K562 (cell line): Measurements from ENCODE around the gene HOTAIR. TPM values are rescaled to one million over a fixed set of nuclear protein-coding genes. Genes with fewer than 3 reads are reported as not detected.
A peak's percentile ranks its signal among the peaks of the same experiment; 100 is the strongest.

Experiments
- ARHGAP35 ChIP-seq: fragments of 450-650 bp; IDR thresholded peaks from 2 replicates; pipeline ENCODE4 v1.6.1; 2018; ENCODE audit not compliant: partially characterized antibody
- CBX2 ChIP-seq: fragments of 200-600 bp; sonication (generic); IDR thresholded peaks from one replicate; pipeline ENCODE4 v1.6.1; 2012; ENCODE audit warnings: mild to moderate bottlenecking, low read length, inconsistent platforms; ENCODE audit not compliant: insufficient read depth, poor library complexity, severe bottlenecking
- E2F6 ChIP-seq, 2 experiments: IDR thresholded peaks; 2 replicates each; pipeline ENCODE4 v1.6.1; 2011; ENCODE audit warnings: borderline replicate concordance in 1 of 2, control low read depth in 1 of 2, low read depth in 1 of 2, low read length in 1 of 2, mild to moderate bottlenecking in 1 of 2, mixed read lengths in 1 of 2, moderate library complexity in 1 of 2; ENCODE audit not compliant: insufficient read depth in 1 of 2, insufficient read length in 1 of 2, poor library complexity in 1 of 2, severe bottlenecking in 1 of 2; ENCODE audit errors: extremely low read depth in 1 of 2
- MCM3 ChIP-seq: fragments of 450-650 bp; IDR thresholded peaks from 2 replicates; pipeline ENCODE4 v1.6.1; 2016
- MECOM ChIP-seq: fragments of 250-450 bp; sonication (Bioruptor Pico); IDR thresholded peaks from 2 replicates; pipeline ENCODE4 v1.8.0; 2022; ENCODE audit warnings: inconsistent platforms
- NCOR1 ChIP-seq: fragments of 450-650 bp; IDR thresholded peaks from 2 replicates; pipeline ENCODE4 v1.6.1; 2016; ENCODE audit warnings: mild to moderate bottlenecking, moderate library complexity
- POLR3A ChIP-seq: IDR thresholded peaks from 2 replicates; pipeline ENCODE4 v1.6.1; 2011; ENCODE audit warnings: borderline replicate concordance, mild to moderate bottlenecking, moderate library complexity; ENCODE audit not compliant: insufficient read length, insufficient read depth; ENCODE audit errors: extremely low read depth
- RERE ChIP-seq: sonication (generic); formaldehyde crosslinking; IDR thresholded peaks from 2 replicates; pipeline ENCODE4 v1.8.0; 2023; ENCODE audit warnings: missing genetic modification reagents, mild to moderate bottlenecking, borderline replicate concordance
- SMARCA4 ChIP-seq: fragments of 450-650 bp; IDR thresholded peaks from 2 replicates; pipeline ENCODE4 v1.6.1; 2016
- SOX6 ChIP-seq: fragments of 450-650 bp; IDR thresholded peaks from 2 replicates; pipeline ENCODE4 v1.6.1; 2014; ENCODE audit warnings: mild to moderate bottlenecking
- ZBTB8A ChIP-seq: fragments of 450-650 bp; IDR thresholded peaks from 2 replicates; pipeline ENCODE4 v1.6.1; 2018; ENCODE audit warnings: mild to moderate bottlenecking, moderate library complexity; ENCODE audit not compliant: partially characterized antibody
- ZNF174 ChIP-seq: fragments of 250-450 bp; sonication (Bioruptor Pico); IDR thresholded peaks from 2 replicates; pipeline ENCODE4 v1.4.0; 2020; ENCODE audit warnings: mild to moderate bottlenecking
- ZNF445 ChIP-seq: fragments of 250-450 bp; sonication (Bioruptor Pico); IDR thresholded peaks from 2 replicates; pipeline ENCODE4 v1.4.0; 2020; ENCODE audit warnings: low read depth, mild to moderate bottlenecking, moderate library complexity
- ZNF583 ChIP-seq: fragments of 250-450 bp; sonication (Bioruptor Pico); IDR thresholded peaks from 2 replicates; pipeline ENCODE4 v1.4.0; 2020
- polyA plus RNA-seq, 8 experiments: library from polyadenylated mRNA; depleted of rRNA in 4 of 8; stranded (reverse) in 5 of 8; unstranded in 3 of 8; fragments of >200 nt; fragmentation: Nextera tagmentation in 2 of 8; fragmentation: Illumina TruSeq in 1 of 8; extraction: Ambion mirVana in 2 of 8; extraction: Trizol in 1 of 8; gene quantifications; 2 replicates each; pipeline versions ENCODE4 v1.2.1 to v1.2.3, GENCODE V29; 2011 to 2014; ENCODE audit warnings: inconsistent platforms in 1 of 8, missing spikeins in 1 of 8
- total RNA-seq, 7 experiments: library from RNA; depleted of rRNA in 6 of 7; stranded (reverse); fragments of >200 nt in 6 of 7; fragmentation: Illumina TruSeq in 2 of 7; extraction: Trizol in 2 of 7; gene quantifications; 2 replicates each; pipeline versions ENCODE4 v1.2.1 to v1.2.3, GENCODE V29; 2011 to 2021; ENCODE audit warnings: low replicate concordance in 1 of 7
- TF ChIP-seq, protein P1 (sequence below): fragments of 250-450 bp; sonication (Bioruptor Pico); IDR thresholded peaks from 2 replicates; pipeline ENCODE4 v1.5.0; 2022; ENCODE audit warnings: mild to moderate bottlenecking
- TF ChIP-seq, protein P2 (sequence below): fragments of 250-450 bp; sonication (Bioruptor Pico); IDR thresholded peaks from 2 replicates; pipeline ENCODE4 v1.4.0; 2020; ENCODE audit warnings: borderline replicate concordance

Gene HOTAIR
- total and polyA plus RNA-seq, 9 of the 15 experiments (the other 6 are each of a cell fraction or from before 2014, with no cell fraction given) = 0.04 TPM; not detected in 8

DNA sequence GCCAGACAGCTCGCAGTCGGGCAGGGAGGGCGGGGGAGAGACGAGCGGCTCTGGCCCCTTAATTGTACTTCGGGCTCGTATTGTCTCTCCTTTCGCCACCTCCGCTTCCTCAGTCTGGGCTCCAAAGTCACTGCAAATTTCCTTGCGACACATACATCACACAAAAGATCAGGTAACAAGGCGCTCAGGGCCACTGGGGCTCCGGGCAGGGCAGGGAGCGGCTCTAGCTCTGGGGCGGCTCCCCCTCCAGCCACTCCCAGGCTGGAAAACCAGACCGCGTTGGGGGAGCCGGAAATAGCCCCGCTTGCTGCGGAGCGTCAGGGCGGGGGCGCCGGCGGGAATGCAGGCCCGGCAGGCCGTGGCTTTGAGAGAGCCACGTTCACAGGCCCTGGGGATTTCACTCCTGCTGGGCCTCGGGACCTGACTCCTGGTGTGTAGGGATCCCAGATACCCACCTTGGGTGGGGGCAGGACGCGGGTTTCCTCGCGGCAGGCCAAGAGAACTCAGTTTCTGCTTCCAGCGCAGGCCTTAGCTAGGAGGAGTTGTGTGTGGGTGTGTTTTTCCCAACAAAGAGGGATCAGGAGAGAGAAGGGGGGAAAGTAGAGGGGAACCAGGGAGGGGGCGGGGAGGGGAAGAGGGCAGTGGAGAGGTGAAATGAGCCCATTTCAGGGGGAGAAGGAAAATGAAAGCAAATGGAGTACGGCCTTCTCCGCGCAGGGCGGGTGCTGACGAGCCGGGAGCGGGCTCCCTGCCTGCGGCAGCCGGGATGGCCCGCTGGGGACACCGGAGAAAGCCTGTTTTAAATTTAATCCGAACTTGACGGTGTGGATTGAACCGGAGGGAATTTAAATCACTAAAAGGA, 20.9 kb upstream of the HOTAIR start (continued):
- no peak for TF ChIP-seq ZNF174
- TF ChIP-seq ZNF445 = no peak
- TF ChIP-seq ZNF583 = no peak
- TF ChIP-seq MECOM (CRISPR knock-in tag) = no peak
- TF ChIP-seq POLR3A = no peak
- TF ChIP-seq RERE (CRISPR knock-in tag) = no peak
- no peak for TF ChIP-seq ARHGAP35
- TF ChIP-seq CBX2 = no peak
- peak; percentile 51; the same call in 1 of the 2 replicates for TF ChIP-seq SOX6
- TF ChIP-seq ZBTB8A = no peak
- TF ChIP-seq, protein P1, sequence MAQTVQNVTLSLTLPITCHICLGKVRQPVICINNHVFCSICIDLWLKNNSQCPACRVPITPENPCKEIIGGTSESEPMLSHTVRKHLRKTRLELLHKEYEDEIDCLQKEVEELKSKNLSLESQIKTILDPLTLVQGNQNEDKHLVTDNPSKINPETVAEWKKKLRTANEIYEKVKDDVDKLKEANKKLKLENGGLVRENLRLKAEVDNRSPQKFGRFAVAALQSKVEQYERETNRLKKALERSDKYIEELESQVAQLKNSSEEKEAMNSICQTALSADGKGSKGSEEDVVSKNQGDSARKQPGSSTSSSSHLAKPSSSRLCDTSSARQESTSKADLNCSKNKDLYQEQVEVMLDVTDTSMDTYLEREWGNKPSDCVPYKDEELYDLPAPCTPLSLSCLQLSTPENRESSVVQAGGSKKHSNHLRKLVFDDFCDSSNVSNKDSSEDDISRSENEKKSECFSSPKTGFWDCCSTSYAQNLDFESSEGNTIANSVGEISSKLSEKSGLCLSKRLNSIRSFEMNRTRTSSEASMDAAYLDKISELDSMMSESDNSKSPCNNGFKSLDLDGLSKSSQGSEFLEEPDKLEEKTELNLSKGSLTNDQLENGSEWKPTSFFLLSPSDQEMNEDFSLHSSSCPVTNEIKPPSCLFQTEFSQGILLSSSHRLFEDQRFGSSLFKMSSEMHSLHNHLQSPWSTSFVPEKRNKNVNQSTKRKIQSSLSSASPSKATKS (CRISPR knock-in tag) = no peak
- peak; percentile 56 for TF ChIP-seq NCOR1
- no peak for TF ChIP-seq SMARCA4
- TF ChIP-seq, protein P2, sequence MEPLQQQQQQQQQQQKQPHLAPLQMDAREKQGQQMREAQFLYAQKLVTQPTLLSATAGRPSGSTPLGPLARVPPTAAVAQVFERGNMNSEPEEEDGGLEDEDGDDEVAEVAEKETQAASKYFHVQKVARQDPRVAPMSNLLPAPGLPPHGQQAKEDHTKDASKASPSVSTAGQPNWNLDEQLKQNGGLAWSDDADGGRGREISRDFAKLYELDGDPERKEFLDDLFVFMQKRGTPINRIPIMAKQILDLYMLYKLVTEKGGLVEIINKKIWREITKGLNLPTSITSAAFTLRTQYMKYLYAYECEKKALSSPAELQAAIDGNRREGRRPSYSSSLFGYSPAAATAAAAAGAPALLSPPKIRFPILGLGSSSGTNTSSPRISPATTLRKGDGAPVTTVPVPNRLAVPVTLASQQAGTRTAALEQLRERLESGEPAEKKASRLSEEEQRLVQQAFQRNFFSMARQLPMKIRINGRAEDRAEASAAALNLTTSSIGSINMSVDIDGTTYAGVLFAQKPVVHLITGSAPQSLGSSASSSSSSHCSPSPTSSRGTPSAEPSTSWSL (CRISPR knock-in tag) = no peak
- TF ChIP-seq MCM3 = no peak
- peak; percentile 33 to 71 for TF ChIP-seq E2F6 (IDR thresholded peaks at IDR 0.05; ENCODE audit: borderline replicate concordance in 1 of 2, extremely low read depth in 1 of 2, insufficient read depth in 1 of 2, insufficient read length in 1 of 2, low read depth in 1 of 2, low read length in 1 of 2, poor library complexity in 1 of 2, severe bottlenecking in 1 of 2)
